Erythroblast (primary cell): ENCODE measurements around the gene STT3B.

Source experiments
- GATA1 ChIP-seq: IDR thresholded peaks from 2 replicates; pipeline ENCODE4 v1.6.1; 2011; ENCODE audit warnings: low read depth, mild to moderate bottlenecking, control low read depth, low read length, moderate library complexity
- POLR2A ChIP-seq: IDR thresholded peaks from 2 replicates; pipeline ENCODE4 v1.6.1; 2011; ENCODE audit warnings: mild to moderate bottlenecking, low read length

DNA sequence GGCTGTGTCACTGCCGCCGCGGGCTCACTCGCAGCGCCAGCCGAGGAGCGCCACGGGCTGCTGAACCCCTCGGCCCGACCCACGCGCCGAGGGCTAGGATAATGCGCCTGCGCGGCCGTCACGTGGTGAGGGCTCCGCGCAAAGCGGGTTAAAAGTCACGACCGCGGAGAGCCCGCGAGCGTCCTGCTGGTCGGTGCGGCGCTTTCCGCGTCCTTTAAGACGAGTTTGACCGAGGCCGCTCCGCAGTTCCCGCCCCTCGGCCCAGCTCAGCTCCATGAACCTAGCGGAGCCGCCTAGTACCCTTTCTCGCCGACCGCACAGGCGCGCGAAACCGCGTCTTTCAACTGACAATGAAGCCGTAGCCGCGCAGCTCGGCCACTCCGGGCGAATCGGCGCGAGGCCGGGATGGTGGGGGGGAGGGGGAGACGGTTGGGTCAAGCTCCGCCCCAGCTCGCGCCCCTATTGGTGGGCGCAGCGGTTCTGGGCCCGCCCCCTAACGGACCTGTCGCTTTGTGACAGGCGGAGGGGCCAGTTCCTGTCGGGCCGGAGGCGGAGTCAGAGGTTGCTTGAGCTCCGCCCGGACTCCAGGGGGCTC is 636 bp upstream of the STT3B start:
- TF ChIP-seq POLR2A (peak; percentile 99), GATA1 (no peak)
